ENCODE results near the gene ASL. TPM values are rescaled to one million over a fixed set of nuclear protein-coding genes. Genes with fewer than 3 reads are reported as not detected.

ASL gene
- total and polyA plus RNA-seq, 10 of the 15 experiments (the other 5 are each of a cell fraction or from before 2014, with no cell fraction given): 0.66 to 36.7 (median 28.8) TPM

DNA sequence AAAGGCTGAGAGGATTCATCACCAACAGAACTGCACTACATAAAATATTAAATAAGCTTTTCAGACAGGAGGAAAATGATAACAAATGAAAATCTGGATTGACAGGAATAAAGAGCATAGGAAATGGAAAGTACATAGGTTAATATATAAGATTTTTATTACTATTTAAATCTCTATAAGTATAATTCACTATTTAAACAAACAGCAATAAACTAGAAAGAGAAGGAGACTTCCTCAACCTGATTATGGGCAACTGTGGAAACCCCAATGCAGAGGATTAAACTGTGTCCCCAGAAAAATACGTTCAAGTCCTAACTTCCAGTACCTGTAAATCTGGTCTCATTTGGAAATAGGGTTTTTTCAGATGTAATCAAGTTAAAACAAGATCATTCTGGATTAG, 14.8 kb upstream of the ASL start:
- H3K4me3 ChIP-seq: no peak overlapping the region
- H2AFZ ChIP-seq (ENCODE audit: control insufficient read depth, low read depth, low read length): no peak overlapping the region
- in situ Hi-C loops (cut with MboI) (no loop called here), intact Hi-C loops (cut with micrococcal nuclease; ENCODE audit: unreplicated experiment) (no loop called here)
- H3K4me1 ChIP-seq (ENCODE audit: control insufficient read depth, insufficient read depth, low read length): peaks cover under 1% of the 10 kb centered on the region; the same call in 1 of the 2 replicates
- no peak overlapping the region for H3K4me2 ChIP-seq (ENCODE audit: control insufficient read depth, insufficient read depth)
- no peak overlapping the region for H3K9ac ChIP-seq (ENCODE audit: control insufficient read depth, insufficient read depth, low read length)
- H3K79me2 ChIP-seq (ENCODE audit: control insufficient read depth, insufficient read depth, low read length): no peaks in the 10 kb centered on the region
- SMC1A ChIA-PET (ENCODE audit: uncharacterized antibody, unreplicated experiment): interaction anchor here (1.2 kb wide), 1 partner anchor 24 kb away, joined by 3 read pairs; no protein-coding TSS in a partner anchor
- H3K27ac ChIP-seq (ENCODE audit: control insufficient read depth, insufficient read depth): no peak overlapping the region
- no peaks in the 10 kb centered on the region for H4K20me1 ChIP-seq (ENCODE audit: control insufficient read depth, insufficient read depth)
- FAIRE-seq: no peak
- TF ChIP-seq MYB (IDR thresholded peaks at IDR 0.05; ENCODE audit: borderline replicate concordance, low read depth, low read length) (no peak), MXI1 (IDR thresholded peaks at IDR 0.05; ENCODE audit: low read depth, low read length) (no peak), HDGF (IDR thresholded peaks at IDR 0.05) (no peak), CREM (IDR thresholded peaks at IDR 0.05; ENCODE audit: low read depth) (no peak), RAD21 (IDR thresholded peaks at IDR 0.05; ENCODE audit: insufficient read depth, low read depth, low read length) (no peak), HCFC1 (IDR thresholded peaks at IDR 0.05; ENCODE audit: low read length) (no peak), POLR2AphosphoS5 (IDR thresholded peaks at IDR 0.05; ENCODE audit: low read length) (no peak)
- TF ChIP-seq, protein P1, sequence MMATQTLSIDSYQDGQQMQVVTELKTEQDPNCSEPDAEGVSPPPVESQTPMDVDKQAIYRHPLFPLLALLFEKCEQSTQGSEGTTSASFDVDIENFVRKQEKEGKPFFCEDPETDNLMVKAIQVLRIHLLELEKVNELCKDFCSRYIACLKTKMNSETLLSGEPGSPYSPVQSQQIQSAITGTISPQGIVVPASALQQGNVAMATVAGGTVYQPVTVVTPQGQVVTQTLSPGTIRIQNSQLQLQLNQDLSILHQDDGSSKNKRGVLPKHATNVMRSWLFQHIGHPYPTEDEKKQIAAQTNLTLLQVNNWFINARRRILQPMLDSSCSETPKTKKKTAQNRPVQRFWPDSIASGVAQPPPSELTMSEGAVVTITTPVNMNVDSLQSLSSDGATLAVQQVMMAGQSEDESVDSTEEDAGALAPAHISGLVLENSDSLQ (IDR thresholded peaks at IDR 0.05): no peak
- TF ChIP-seq, protein P2, sequence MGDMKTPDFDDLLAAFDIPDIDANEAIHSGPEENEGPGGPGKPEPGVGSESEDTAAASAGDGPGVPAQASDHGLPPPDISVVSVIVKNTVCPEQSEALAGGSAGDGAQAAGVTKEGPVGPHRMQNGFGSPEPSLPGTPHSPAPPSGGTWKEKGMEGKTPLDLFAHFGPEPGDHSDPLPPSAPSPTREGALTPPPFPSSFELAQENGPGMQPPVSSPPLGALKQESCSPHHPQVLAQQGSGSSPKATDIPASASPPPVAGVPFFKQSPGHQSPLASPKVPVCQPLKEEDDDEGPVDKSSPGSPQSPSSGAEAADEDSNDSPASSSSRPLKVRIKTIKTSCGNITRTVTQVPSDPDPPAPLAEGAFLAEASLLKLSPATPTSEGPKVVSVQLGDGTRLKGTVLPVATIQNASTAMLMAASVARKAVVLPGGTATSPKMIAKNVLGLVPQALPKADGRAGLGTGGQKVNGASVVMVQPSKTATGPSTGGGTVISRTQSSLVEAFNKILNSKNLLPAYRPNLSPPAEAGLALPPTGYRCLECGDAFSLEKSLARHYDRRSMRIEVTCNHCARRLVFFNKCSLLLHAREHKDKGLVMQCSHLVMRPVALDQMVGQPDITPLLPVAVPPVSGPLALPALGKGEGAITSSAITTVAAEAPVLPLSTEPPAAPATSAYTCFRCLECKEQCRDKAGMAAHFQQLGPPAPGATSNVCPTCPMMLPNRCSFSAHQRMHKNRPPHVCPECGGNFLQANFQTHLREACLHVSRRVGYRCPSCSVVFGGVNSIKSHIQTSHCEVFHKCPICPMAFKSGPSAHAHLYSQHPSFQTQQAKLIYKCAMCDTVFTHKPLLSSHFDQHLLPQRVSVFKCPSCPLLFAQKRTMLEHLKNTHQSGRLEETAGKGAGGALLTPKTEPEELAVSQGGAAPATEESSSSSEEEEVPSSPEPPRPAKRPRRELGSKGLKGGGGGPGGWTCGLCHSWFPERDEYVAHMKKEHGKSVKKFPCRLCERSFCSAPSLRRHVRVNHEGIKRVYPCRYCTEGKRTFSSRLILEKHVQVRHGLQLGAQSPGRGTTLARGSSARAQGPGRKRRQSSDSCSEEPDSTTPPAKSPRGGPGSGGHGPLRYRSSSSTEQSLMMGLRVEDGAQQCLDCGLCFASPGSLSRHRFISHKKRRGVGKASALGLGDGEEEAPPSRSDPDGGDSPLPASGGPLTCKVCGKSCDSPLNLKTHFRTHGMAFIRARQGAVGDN (IDR thresholded peaks at IDR 0.05): no peak
- no TSS peak for BruUV-seq (replicated peaks)
- WGBS (ENCODE audit: insufficient coverage, insufficient replicate concordance, low lambda C conversion rate, missing lambda C conversion rate): 89% methylated on average over 1 of the region's 1 CpG
- no peaks in the 10 kb centered on the region for H3K9me3 ChIP-seq (replicated peaks; ENCODE audit: control insufficient read depth, insufficient read depth, low read length)
- no peak for ATAC-seq
- POLR2A ChIA-PET: no interaction called here
- H3K27me3 ChIP-seq (replicated peaks in 1 of 2; ENCODE audit: control insufficient read depth in 2 of 2, insufficient read depth in 2 of 2, low read length in 1 of 2): no peaks in the 10 kb centered on the region
- no peaks in the 10 kb centered on the region for H3K36me3 ChIP-seq (ENCODE audit: control insufficient read depth in 2 of 2, insufficient read depth in 2 of 2, low read length in 1 of 2)
- no peak for DNase-seq (ENCODE audit: low read depth, low spot score)
- RAD21 ChIA-PET (ENCODE audit: unreplicated experiment): no interaction called here
- CTCF ChIA-PET: no interaction called here

Data from GM12878 (cell line).